MCF 10A (cell line): ENCODE measurements around the gene HEMK1. TPM values are rescaled to one million over a fixed set of nuclear protein-coding genes. Genes with fewer than 3 reads are reported as not detected.

Source experiments
- BruUV-seq: library from RNA; stranded (reverse); fragments of 400-500 nt; replicated peaks from 2 replicates; lab custom pipeline; 2021; lab: Mats Ljungman, UMichigan
- CTCF ChIA-PET: fragments of 300-600 bp; sonication (Branson Sonifier 250); formaldehyde crosslinking; extraction: SDS; loops from one replicate; lab custom pipeline; 2021; ENCODE audit warnings: antibody characterized with exemption, inconsistent platforms; lab: Yijun Ruan, JAX
- POLR2A ChIA-PET: fragments of 300-600, 350-650 bp; sonication (Branson Sonifier 250); formaldehyde crosslinking; extraction: SDS; loops from one replicate; lab custom pipeline; 2020; ENCODE audit warnings: antibody characterized with exemption, inconsistent platforms; lab: Yijun Ruan, JAX
- DNase-seq: peaks from one replicate; pipeline ENCODE4 v3.0.0-alpha.2; 2018; ENCODE audit not compliant: unreplicated experiment
- H3K27ac Mint-ChIP-seq: one replicate; pipeline ENCODE4 v1.8.0; 2022; ENCODE audit warnings: mild to moderate bottlenecking, low read depth, mixed read lengths; ENCODE audit not compliant: unreplicated experiment
- H3K27me3 Mint-ChIP-seq: one replicate; pipeline ENCODE4 v1.8.0; 2022; ENCODE audit warnings: mixed read lengths; ENCODE audit not compliant: insufficient read depth, unreplicated experiment
- H3K36me3 Mint-ChIP-seq: one replicate; pipeline ENCODE4 v1.8.0; 2022; ENCODE audit warnings: mild to moderate bottlenecking, moderate library complexity, mixed read lengths; ENCODE audit not compliant: insufficient read depth, unreplicated experiment
- H3K4me1 Mint-ChIP-seq: one replicate; pipeline ENCODE4 v1.8.0; 2022; ENCODE audit warnings: mixed read lengths; ENCODE audit not compliant: insufficient read depth, unreplicated experiment
- H3K4me3 Mint-ChIP-seq: one replicate; pipeline ENCODE4 v1.8.0; 2022; ENCODE audit warnings: mild to moderate bottlenecking, moderate library complexity, mixed read lengths; ENCODE audit not compliant: unreplicated experiment
- H3K9me3 Mint-ChIP-seq: one replicate; pipeline ENCODE4 v1.8.0; 2022; ENCODE audit warnings: mixed read lengths; ENCODE audit not compliant: unreplicated experiment
- CTCF ChIP-seq: fragments of 200-600 bp; IDR thresholded peaks from one replicate; pipeline ENCODE4 v1.8.0; 2022; ENCODE audit warnings: antibody characterized with exemption, mild to moderate bottlenecking; ENCODE audit not compliant: unreplicated experiment
- intact Hi-C: fragments of 100-400 bp; cut with micrococcal nuclease; formaldehyde crosslinking; loops from 2 replicates; pipeline ENCODE4 v1.14.1; 2022
- total RNA-seq: library from RNA; stranded (reverse); gene quantifications from 2 replicates; pipeline ENCODE4 v1.2.3, GENCODE V29; 2022

Gene HEMK1
- total RNA-seq, 1 experiment from 2014 or later, result 19.9 TPM

GRCh38 chr3:50632450-50632849, 63.1 kb downstream of the HEMK1 start:
- Mint-ChIP-seq H3K27me3 (no peaks in the 10 kb centered on the region), H3K4me3 (no peak overlapping the region), H3K36me3 (peaks cover 18% of the 10 kb centered on the region), H3K27ac (no peak overlapping the region), H3K4me1 (peaks cover 21% of the 10 kb centered on the region), H3K9me3 (no peaks in the 10 kb centered on the region)
- TF ChIP-seq CTCF, result no peak
- no peak for DNase-seq
- intact Hi-C loops, result no loop called here
- BruUV-seq, result no TSS peak
- ChIA-PET CTCF (interaction anchor here (7.7 kb wide), 1 partner anchor 18 kb away, joined by 61 read pairs; the partner anchor contains the start of gene MAPKAPK3), POLR2A (interaction anchor here (0.9 kb wide), 1 partner anchor 16 kb away, joined by 4 read pairs; the partner anchor contains the start of gene MAPKAPK3)

GRCh38 chr3:50633230-50633790, 64.0 kb downstream of the HEMK1 start:
- DNase-seq, result no peak
- POLR2A ChIA-PET, result interaction anchor here (0.6 to 0.9 kb wide), 2 partner anchors 22 to 1192 kb away, joined by 3 to 4 read pairs; partner anchors contain the start of gene CISH
- CTCF ChIA-PET, result interaction anchor here (0.7 to 1.0 kb wide), 3 partner anchors 10 to 91 kb away, joined by 3 read pairs; no protein-coding TSS in a partner anchor
- no peak for TF ChIP-seq CTCF
- H3K4me3 Mint-ChIP-seq, result no peak overlapping the region
- H3K27me3 Mint-ChIP-seq, result no peaks in the 10 kb centered on the region
- H3K9me3 Mint-ChIP-seq, result no peaks in the 10 kb centered on the region
- no peak overlapping the region for H3K27ac Mint-ChIP-seq
- peaks cover 15% of the 10 kb centered on the region for H3K36me3 Mint-ChIP-seq
- peaks cover 22% of the 10 kb centered on the region for H3K4me1 Mint-ChIP-seq
- intact Hi-C loops, result no loop called here
- no TSS peak for BruUV-seq

GRCh38 chr3:50635066-50635465, 65.7 kb downstream of the HEMK1 start:
- BruUV-seq, result no TSS peak
- H3K9me3 Mint-ChIP-seq, result no peaks in the 10 kb centered on the region
- H3K4me1 Mint-ChIP-seq, result peaks cover 29% of the 10 kb centered on the region
- no peak overlapping the region for H3K27ac Mint-ChIP-seq
- no peak overlapping the region for H3K4me3 Mint-ChIP-seq
- no peaks in the 10 kb centered on the region for H3K27me3 Mint-ChIP-seq
- CTCF ChIA-PET, result interaction anchor here (0.5 to 2.0 kb wide), 4 partner anchors 18 to 53 kb away, joined by 3 to 9 read pairs (median 5); partner anchors contain the start of gene MAPKAPK3
- no peak for TF ChIP-seq CTCF
- DNase-seq, result no peak
- H3K36me3 Mint-ChIP-seq, result peaks cover 15% of the 10 kb centered on the region
- POLR2A ChIA-PET, result no interaction called here
- intact Hi-C loops, result no loop called here

GRCh38 chr3:50637011-50637410, 67.7 kb downstream of the HEMK1 start:
- Mint-ChIP-seq H3K36me3 (peaks cover 16% of the 10 kb centered on the region), H3K9me3 (no peaks in the 10 kb centered on the region), H3K27ac (no peak overlapping the region), H3K4me1 (peaks cover 29% of the 10 kb centered on the region), H3K4me3 (no peak overlapping the region), H3K27me3 (no peaks in the 10 kb centered on the region)
- intact Hi-C loops, result no loop called here
- no peak for TF ChIP-seq CTCF
- no peak for DNase-seq
- POLR2A ChIA-PET, result no interaction called here
- CTCF ChIA-PET, result interaction anchor here (0.6 to 1.4 kb wide), 4 partner anchors 15 to 1080 kb away, joined by 3 to 8 read pairs (median 4); no protein-coding TSS in a partner anchor
- no TSS peak for BruUV-seq
